ENCODE data around the gene CPSF4.
"Not testable (repeated sequence)": the region's sequence is repeated elsewhere in the genome, so short reads cannot be mapped to it uniquely, and the experiment has no call there.

The CPSF4 gene

GRCh38 chr7:99408379-99409191 lies 30.2 kb upstream of the CPSF4 start, which contains the start of the genes BUD31 and PDAP1:
Gene BUD31 (plus strand): TSS chr7:99408969. CDS start chr7:99411093, 2,124 bp downstream.
Gene PDAP1 (minus strand): TSS chr7:99408597. CDS start chr7:99408548, 49 bp downstream.
- peak; percentile 74 to 96 for DNase-seq (ENCODE audit: low read depth in 2 of 2)

GRCh38 chr7:99409192-99409572 lies 29.6 kb upstream of the CPSF4 start:
- no peak for DNase-seq (ENCODE audit: low read depth in 2 of 2)

GRCh38 chr7:99409806-99410205 lies 28.9 kb upstream of the CPSF4 start:
- no peak for DNase-seq (ENCODE audit: low read depth in 2 of 2)

- no peak for DNase-seq (ENCODE audit: low read depth in 2 of 2)
Observed at GRCh38 chr7:99410635-99411034, 28.1 kb upstream of the CPSF4 start.

- not testable (repeated sequence) for DNase-seq (ENCODE audit: low read depth in 2 of 2)
Observed at GRCh38 chr7:99415513-99416127, 23.1 kb upstream of the CPSF4 start.

GRCh38 chr7:99418260-99418659 lies 20.5 kb upstream of the CPSF4 start:
- no peak for DNase-seq (ENCODE audit: low read depth in 2 of 2)

- DNase-seq (ENCODE audit: low read depth in 2 of 2) = no peak
Observed at GRCh38 chr7:99419323-99420021, 19.3 kb upstream of the CPSF4 start.

- DNase-seq (ENCODE audit: low read depth in 2 of 2) = no peak
Observed at GRCh38 chr7:99420213-99420612, 18.5 kb upstream of the CPSF4 start.

GRCh38 chr7:99420986-99421385 lies 17.8 kb upstream of the CPSF4 start:
- no peak for DNase-seq (ENCODE audit: low read depth in 2 of 2)

- no peak for DNase-seq (ENCODE audit: low read depth in 2 of 2)
Observed at GRCh38 chr7:99422186-99422585, 16.6 kb upstream of the CPSF4 start.

- no peak for DNase-seq (ENCODE audit: low read depth in 2 of 2)
Observed at GRCh38 chr7:99422625-99423024, 16.1 kb upstream of the CPSF4 start.

- no peak for DNase-seq (ENCODE audit: low read depth in 2 of 2)
Observed at GRCh38 chr7:99424932-99425730, 13.6 kb upstream of the CPSF4 start.

- no peak for DNase-seq (ENCODE audit: low read depth in 2 of 2)
Observed at GRCh38 chr7:99428972-99429566, 9.7 kb upstream of the CPSF4 start.

- no peak for DNase-seq (ENCODE audit: low read depth in 2 of 2)
Observed at GRCh38 chr7:99429756-99430155, 9.0 kb upstream of the CPSF4 start.

GRCh38 chr7:99431756-99432540 lies 6.8 kb upstream of the CPSF4 start:
- not testable (repeated sequence) for DNase-seq (ENCODE audit: low read depth in 2 of 2)

- no peak for DNase-seq (ENCODE audit: low read depth in 2 of 2)
Observed at GRCh38 chr7:99433158-99433557, 5.6 kb upstream of the CPSF4 start.

GRCh38 chr7:99437946-99438572 lies 684 bp upstream of the CPSF4 start:
- DNase-seq (ENCODE audit: low read depth in 2 of 2) = no peak

GRCh38 chr7:99440195-99440594 lies 1.5 kb downstream of the CPSF4 start:
- no peak for DNase-seq (ENCODE audit: low read depth in 2 of 2)

- DNase-seq (ENCODE audit: low read depth in 2 of 2) = no peak
Observed at GRCh38 chr7:99446096-99446495, 7.4 kb downstream of the CPSF4 start.

GRCh38 chr7:99447943-99448342 lies 9.2 kb downstream of the CPSF4 start:
- DNase-seq (ENCODE audit: low read depth in 2 of 2) = no peak

Data from stimulated activated CD4-positive, alpha-beta T cell treated with anti-CD3 and anti-CD28 coated beads, Interleukin-1b, Interleukin-23, amount 100 ng/mL, for 4 hours (primary cell).